ENCODE results near the gene TRERF1. TPM values are rescaled to one million over a fixed set of nuclear protein-coding genes. Genes with fewer than 3 reads are reported as not detected.
A peak's percentile ranks its signal among the peaks of the same experiment; 100 is the strongest.

TRERF1 gene
- total RNA-seq, 4 donors from 2014 or later: 2.5 to 8.0 (median 3.4) TPM

DNA sequence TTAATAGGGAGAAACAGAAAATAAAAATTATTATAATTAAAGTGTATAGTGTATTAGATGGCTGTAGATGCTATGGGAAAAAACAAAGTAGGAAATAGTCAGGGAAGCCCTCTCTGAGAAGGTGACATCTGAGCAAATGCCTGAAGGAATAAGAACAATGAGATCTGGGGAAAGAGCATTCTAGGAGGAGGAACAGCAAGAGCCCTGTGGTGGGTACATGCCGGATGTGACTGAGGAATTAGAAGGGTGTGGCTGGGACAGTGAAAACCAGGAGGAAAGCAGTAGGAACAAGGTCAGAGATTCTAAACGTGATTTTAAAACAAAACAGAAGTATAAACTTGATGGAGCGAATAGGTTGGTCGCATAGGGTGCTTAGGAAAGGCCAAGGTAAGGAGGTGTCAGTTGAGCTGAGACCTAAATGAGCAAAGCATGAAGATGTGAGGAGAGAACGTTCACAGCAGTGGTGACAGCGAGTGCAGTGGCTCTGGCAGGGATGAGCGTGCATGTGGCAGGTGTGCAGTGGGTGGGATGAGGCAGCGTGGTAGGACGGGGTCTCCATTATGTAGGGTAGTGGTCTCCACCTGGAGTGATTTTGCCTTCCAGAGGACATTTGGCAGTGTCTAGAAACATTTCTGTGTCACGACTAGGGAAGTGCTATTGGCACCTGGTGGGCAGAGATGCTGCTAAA is 137.0 kb downstream of the TRERF1 start:
- no peak overlapping the region for H3K4me3 ChIP-seq
- in situ Hi-C loops (cut with MboI; ENCODE audit: low pct_ligation_motif_present in 1 of 4, low pct_unique_long_range_greater_than_20kb in 1 of 4, low sequenced_read_pairs in 3 of 4): no loop called here
- no peak for DNase-seq
- intact Hi-C loops (cut with DNase I; ENCODE audit: low total_unique reads): no loop called here
- peak overlapping the region; percentile 37 to 75 (median 64) for H3K27ac ChIP-seq
- peaks cover 0 to 31% (median 12%) of the 10 kb centered on the region in 4 donors for H3K4me1 ChIP-seq
- no peak for TF ChIP-seq POLR2AphosphoS5 (IDR thresholded peaks at IDR 0.05)
- no peak for TF ChIP-seq EP300 (IDR thresholded peaks at IDR 0.05; ENCODE audit: low read depth)
- TF ChIP-seq, protein P1, sequence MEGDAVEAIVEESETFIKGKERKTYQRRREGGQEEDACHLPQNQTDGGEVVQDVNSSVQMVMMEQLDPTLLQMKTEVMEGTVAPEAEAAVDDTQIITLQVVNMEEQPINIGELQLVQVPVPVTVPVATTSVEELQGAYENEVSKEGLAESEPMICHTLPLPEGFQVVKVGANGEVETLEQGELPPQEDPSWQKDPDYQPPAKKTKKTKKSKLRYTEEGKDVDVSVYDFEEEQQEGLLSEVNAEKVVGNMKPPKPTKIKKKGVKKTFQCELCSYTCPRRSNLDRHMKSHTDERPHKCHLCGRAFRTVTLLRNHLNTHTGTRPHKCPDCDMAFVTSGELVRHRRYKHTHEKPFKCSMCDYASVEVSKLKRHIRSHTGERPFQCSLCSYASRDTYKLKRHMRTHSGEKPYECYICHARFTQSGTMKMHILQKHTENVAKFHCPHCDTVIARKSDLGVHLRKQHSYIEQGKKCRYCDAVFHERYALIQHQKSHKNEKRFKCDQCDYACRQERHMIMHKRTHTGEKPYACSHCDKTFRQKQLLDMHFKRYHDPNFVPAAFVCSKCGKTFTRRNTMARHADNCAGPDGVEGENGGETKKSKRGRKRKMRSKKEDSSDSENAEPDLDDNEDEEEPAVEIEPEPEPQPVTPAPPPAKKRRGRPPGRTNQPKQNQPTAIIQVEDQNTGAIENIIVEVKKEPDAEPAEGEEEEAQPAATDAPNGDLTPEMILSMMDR (IDR thresholded peaks at IDR 0.05): no peak
- TF ChIP-seq POLR2A (IDR thresholded peaks at IDR 0.05): no peak
- no peaks in the 10 kb centered on the region for H3K36me3 ChIP-seq
- 74 to 81% methylated on average over 9 to 10 of the region's 10 CpGs for WGBS, 2 donors (ENCODE audit: low coverage in 1 of 2)
- H3K9me3 ChIP-seq: no peaks in the 10 kb centered on the region
- H3K27me3 ChIP-seq: no peaks in the 10 kb centered on the region

DNA sequence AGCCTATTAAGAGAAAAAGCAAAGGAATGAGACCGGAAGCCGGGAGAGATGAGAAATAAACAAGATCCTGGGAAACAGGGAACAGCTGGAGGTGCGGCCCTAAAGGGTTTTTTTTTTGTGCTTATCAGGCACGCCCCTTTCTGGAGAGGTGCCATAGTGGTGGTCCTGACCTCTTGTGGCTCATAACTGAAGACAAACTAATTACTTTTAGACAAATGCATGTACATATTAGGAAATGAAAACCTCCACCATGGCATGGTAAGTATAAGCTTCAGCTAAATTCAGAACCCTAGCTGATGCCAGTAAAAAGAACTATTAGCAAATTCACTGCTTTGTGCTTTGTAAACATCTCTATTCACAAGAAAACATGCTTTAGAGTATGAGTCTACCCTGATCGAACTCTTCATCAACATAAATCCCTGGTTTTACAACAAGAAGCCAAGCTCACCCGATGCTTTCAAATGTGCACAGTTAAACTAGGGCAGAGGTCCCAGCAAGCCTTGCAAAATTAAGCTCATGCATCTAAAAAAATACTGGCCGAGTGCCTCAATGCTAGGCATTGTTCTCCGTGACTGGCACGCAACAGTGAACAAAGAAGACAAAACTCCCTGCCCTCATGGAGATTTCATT is 137.7 kb downstream of the TRERF1 start:
- H3K36me3 ChIP-seq: no peaks in the 10 kb centered on the region
- in situ Hi-C loops (cut with MboI; ENCODE audit: low pct_ligation_motif_present in 1 of 4, low pct_unique_long_range_greater_than_20kb in 1 of 4, low sequenced_read_pairs in 3 of 4) (no loop called here), intact Hi-C loops (cut with DNase I; ENCODE audit: low total_unique reads) (no loop called here)
- peaks cover 0 to 31% (median 12%) of the 10 kb centered on the region in 4 donors for H3K4me1 ChIP-seq
- no peaks in the 10 kb centered on the region for H3K9me3 ChIP-seq
- TF ChIP-seq, protein P1 (IDR thresholded peaks at IDR 0.05): no peak
- TF ChIP-seq POLR2A (IDR thresholded peaks at IDR 0.05) (no peak), POLR2AphosphoS5 (IDR thresholded peaks at IDR 0.05) (no peak), EP300 (IDR thresholded peaks at IDR 0.05; ENCODE audit: low read depth) (no peak)
- H3K27ac ChIP-seq: peak overlapping the region; percentile 37 to 75 (median 64)
- no peak overlapping the region for H3K4me3 ChIP-seq
- 44 to 60% methylated on average over 9 of the region's 9 CpGs for WGBS, 2 donors (ENCODE audit: low coverage in 1 of 2)
- H3K27me3 ChIP-seq: no peaks in the 10 kb centered on the region
- DNase-seq: no peak

DNA sequence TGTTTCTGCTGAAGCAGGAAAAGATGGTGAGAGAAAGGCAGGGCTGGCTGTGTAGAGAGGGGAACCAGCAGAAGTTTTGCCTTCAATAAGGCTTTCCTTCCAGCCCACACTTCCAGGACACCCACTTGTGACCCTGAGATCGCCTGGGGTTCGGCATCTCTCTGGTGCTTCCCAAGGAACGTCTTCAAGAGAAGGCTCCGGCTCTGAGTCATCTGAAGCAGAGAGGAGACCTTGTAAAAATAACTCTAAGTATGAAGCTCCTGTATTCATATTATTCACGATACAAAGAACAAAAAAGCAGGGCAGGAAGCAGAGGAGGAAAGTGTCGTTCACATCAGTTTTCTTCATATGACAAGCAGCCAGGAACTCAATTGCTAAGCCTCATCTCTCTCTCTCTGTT is 138.7 kb downstream of the TRERF1 start:
- Histone ChIP-seq H3K27ac (peak overlapping the region; percentile 37 to 75 (median 64)), H3K4me1 (peaks cover 0 to 31% (median 12%) of the 10 kb centered on the region in 4 donors), H3K4me3 (no peak overlapping the region), H3K27me3 (no peaks in the 10 kb centered on the region), H3K9me3 (no peaks in the 10 kb centered on the region), H3K36me3 (no peaks in the 10 kb centered on the region)
- TF ChIP-seq POLR2A (IDR thresholded peaks at IDR 0.05) (no peak), POLR2AphosphoS5 (IDR thresholded peaks at IDR 0.05) (no peak), EP300 (IDR thresholded peaks at IDR 0.05; ENCODE audit: low read depth) (no peak)
- TF ChIP-seq, protein P1 (IDR thresholded peaks at IDR 0.05): no peak
- in situ Hi-C loops (cut with MboI; ENCODE audit: low pct_ligation_motif_present in 1 of 4, low pct_unique_long_range_greater_than_20kb in 1 of 4, low sequenced_read_pairs in 3 of 4) (no loop called here), intact Hi-C loops (cut with DNase I; ENCODE audit: low total_unique reads) (no loop called here)
- DNase-seq: no peak
- 68 to 83% methylated on average over 4 to 6 of the region's 6 CpGs for WGBS, 2 donors (ENCODE audit: low coverage in 1 of 2)

DNA sequence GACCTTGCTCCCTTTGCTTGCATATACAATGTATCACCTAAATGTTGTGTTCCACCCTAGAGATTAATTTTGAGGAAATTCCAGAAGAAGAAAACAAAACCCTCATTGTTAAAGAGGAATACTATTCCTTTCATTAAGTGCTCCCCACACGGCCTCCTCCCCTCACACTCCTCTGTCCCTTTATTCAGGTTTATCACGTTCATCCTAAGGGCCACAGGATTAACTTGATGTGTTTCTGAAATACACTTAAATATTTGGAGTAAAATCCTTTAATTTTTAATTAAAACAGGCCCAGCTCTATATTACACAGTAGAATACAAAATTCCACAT is 144.6 kb downstream of the TRERF1 start:
- no peak overlapping the region for H3K4me3 ChIP-seq
- WGBS, 2 donors (ENCODE audit: low coverage in 1 of 2): 58 to 66% methylated on average over 2 of the region's 2 CpGs
- TF ChIP-seq POLR2A (IDR thresholded peaks at IDR 0.05) (no peak), EP300 (IDR thresholded peaks at IDR 0.05; ENCODE audit: low read depth) (no peak), POLR2AphosphoS5 (IDR thresholded peaks at IDR 0.05) (no peak)
- TF ChIP-seq, protein P1 (IDR thresholded peaks at IDR 0.05): no peak
- no peak overlapping the region for H3K27ac ChIP-seq
- no peaks in the 10 kb centered on the region for H3K36me3 ChIP-seq
- no peaks in the 10 kb centered on the region for H3K9me3 ChIP-seq
- DNase-seq: no peak
- in situ Hi-C loops (cut with MboI; ENCODE audit: low pct_ligation_motif_present in 1 of 4, low pct_unique_long_range_greater_than_20kb in 1 of 4, low sequenced_read_pairs in 3 of 4): no loop called here
- H3K27me3 ChIP-seq: no peaks in the 10 kb centered on the region
- intact Hi-C loops (cut with DNase I; ENCODE audit: low total_unique reads): loop anchor here (1.0 to 5.0 kb wide), 2 partner anchors 44 to 1515 kb away; no protein-coding TSS in a partner anchor
- peaks cover 0 to 8% (median 0%) of the 10 kb centered on the region in 4 donors for H3K4me1 ChIP-seq

All from transverse colon (tissue), 4 donors.